Cardiac muscle cell (in vitro differentiated cells and primary cell): ENCODE data around the gene HOXA2. TPM values are rescaled to one million over a fixed set of nuclear protein-coding genes. Genes with fewer than 3 reads are reported as not detected.
A peak's percentile ranks its signal among the peaks of the same experiment; 100 is the strongest.

ENCODE experiments used
- DNase-seq, 2 donors: peaks; one replicate each; pipeline versions ENCODE4 v3.0.0 to v3.0.0-alpha.2; 2010 to 2017; ENCODE audit warnings: low read depth in 1 of 2, low spot score in 1 of 2
- H3K27ac ChIP-seq: fragments of 200-600 bp; sonication (generic); 2 replicates; pipeline ENCODE4 v1.5.1; 2016
- H3K27me3 ChIP-seq: fragments of 200-600 bp; sonication (generic); 2 replicates; pipeline ENCODE4 v1.6.0; 2016; ENCODE audit warnings: control low read depth
- H3K36me3 ChIP-seq: fragments of 200-600 bp; sonication (generic); 2 replicates; pipeline ENCODE4 v1.5.1; 2016; ENCODE audit warnings: control low read depth
- H3K4me1 ChIP-seq: fragments of 200-600 bp; sonication (generic); 2 replicates; pipeline ENCODE4 v1.8.1; 2017; ENCODE audit warnings: low read depth, mild to moderate bottlenecking, mixed run types
- H3K4me3 ChIP-seq: fragments of 200-600 bp; sonication (generic); 2 replicates; pipeline ENCODE4 v1.5.1; 2016; ENCODE audit warnings: mild to moderate bottlenecking
- H3K9me3 ChIP-seq: fragments of 200-600 bp; sonication (generic); 2 replicates; pipeline ENCODE4 v1.5.1; 2017; ENCODE audit warnings: low read depth, mild to moderate bottlenecking, control low read depth
- CTCF ChIP-seq: IDR thresholded peaks from 2 replicates; pipeline ENCODE4 v1.5.1; 2012; ENCODE audit warnings: low read depth, mild to moderate bottlenecking, low read length
- polyA plus RNA-seq: library from polyadenylated mRNA; unstranded; fragments of >200 nt; fragmentation: Nextera tagmentation; extraction: Ambion mirVana; gene quantifications from 2 replicates; pipeline ENCODE4 v1.2.1, GENCODE V29; 2016
- total RNA-seq: library from RNA; depleted of rRNA; stranded (reverse); fragments of >200 nt; gene quantifications from 2 replicates; pipeline ENCODE4 v1.2.3, GENCODE V29; 2016

Gene HOXA2
- total and polyA plus RNA-seq, 2 experiments from 2014 or later = 0.12 to 0.27 TPM

- TF ChIP-seq CTCF = no peak
- DNase-seq = no peak
- H3K27me3 ChIP-seq = peaks cover 100% of the 10 kb centered on the region
- H3K9me3 ChIP-seq = no peaks in the 10 kb centered on the region
- peak overlapping the region; percentile 5 for H3K4me3 ChIP-seq
- H3K36me3 ChIP-seq = no peaks in the 10 kb centered on the region
- peaks cover 11% of the 10 kb centered on the region for H3K4me1 ChIP-seq
- no peak overlapping the region for H3K27ac ChIP-seq
Measured at GRCh38 chr7:27115221-27116026, 12.9 kb upstream of the HOXA2 start.

GRCh38 chr7:27114881-27115220, 12.4 kb upstream of the HOXA2 start:
- TF ChIP-seq CTCF = no peak
- Histone ChIP-seq H3K9me3 (no peaks in the 10 kb centered on the region), H3K4me3 (no peak overlapping the region), H3K27ac (no peak overlapping the region), H3K36me3 (no peaks in the 10 kb centered on the region), H3K4me1 (peaks cover 11% of the 10 kb centered on the region), H3K27me3 (peaks cover 100% of the 10 kb centered on the region)
- DNase-seq = no peak

GRCh38 chr7:27113991-27114769, 11.7 kb upstream of the HOXA2 start:
- Histone ChIP-seq H3K36me3 (no peaks in the 10 kb centered on the region), H3K27me3 (peaks cover 100% of the 10 kb centered on the region), H3K4me3 (peak overlapping the region; percentile 20), H3K27ac (no peak overlapping the region), H3K4me1 (peaks cover 11% of the 10 kb centered on the region), H3K9me3 (no peaks in the 10 kb centered on the region)
- TF ChIP-seq CTCF = no peak
- no peak for DNase-seq

- Histone ChIP-seq H3K27me3 (peaks cover 100% of the 10 kb centered on the region), H3K4me1 (peaks cover 14% of the 10 kb centered on the region), H3K4me3 (peak overlapping the region; percentile 20), H3K27ac (no peak overlapping the region), H3K36me3 (no peaks in the 10 kb centered on the region), H3K9me3 (no peaks in the 10 kb centered on the region)
- DNase-seq = peak in 1 of 2 donors; percentile 37
- no peak for TF ChIP-seq CTCF
Measured at GRCh38 chr7:27112955-27113949, 10.8 kb upstream of the HOXA2 start.

GRCh38 chr7:27112361-27112760, 9.9 kb upstream of the HOXA2 start:
- Histone ChIP-seq H3K36me3 (no peaks in the 10 kb centered on the region), H3K4me1 (peaks cover 14% of the 10 kb centered on the region), H3K4me3 (no peak overlapping the region), H3K9me3 (no peaks in the 10 kb centered on the region), H3K27me3 (peaks cover 100% of the 10 kb centered on the region), H3K27ac (no peak overlapping the region)
- no peak for DNase-seq
- no peak for TF ChIP-seq CTCF
